T follicular helper cell (primary cell): ENCODE results near the gene SH3YL1.

Experiments used
- DNase-seq: peaks from one replicate; pipeline ENCODE4 v3.0.0-alpha.2; 2020; ENCODE audit warnings: low read depth

The SH3YL1 gene

GRCh38 chr2:258933-259332 is 4.9 kb downstream of the SH3YL1 start:
- no peak for DNase-seq

- no peak for DNase-seq
These were observed 6.0 kb downstream of the SH3YL1 start for GRCh38 chr2:257842-258241.

- no peak for DNase-seq
These were observed 6.4 kb downstream of the SH3YL1 start for GRCh38 chr2:257429-257828.

GRCh38 chr2:256094-256493 is 7.7 kb downstream of the SH3YL1 start:
- no peak for DNase-seq

GRCh38 chr2:255195-255594 is 8.6 kb downstream of the SH3YL1 start:
- DNase-seq = no peak

- DNase-seq = no peak
These were observed 9.6 kb downstream of the SH3YL1 start for GRCh38 chr2:254241-254640.

- DNase-seq = no peak
These were observed 10.6 kb downstream of the SH3YL1 start for GRCh38 chr2:253202-253638.

- no peak for DNase-seq
These were observed 11.7 kb downstream of the SH3YL1 start for GRCh38 chr2:252001-252602.

GRCh38 chr2:249538-250042 is 14.2 kb downstream of the SH3YL1 start:
- no peak for DNase-seq

- DNase-seq = no peak
These were observed 15.1 kb downstream of the SH3YL1 start for GRCh38 chr2:248724-249123.

GRCh38 chr2:246489-247144 is 17.2 kb downstream of the SH3YL1 start:
- peak; percentile 3 for DNase-seq

- no peak for DNase-seq
These were observed 19.3 kb downstream of the SH3YL1 start for GRCh38 chr2:244547-244946.

GRCh38 chr2:238869-239268 is 25.0 kb downstream of the SH3YL1 start:
- DNase-seq = no peak

- DNase-seq = no peak
These were observed 25.4 kb downstream of the SH3YL1 start for GRCh38 chr2:238431-238830.

GRCh38 chr2:237878-238277 is 26.0 kb downstream of the SH3YL1 start:
- no peak for DNase-seq

- DNase-seq = no peak
These were observed 26.8 kb downstream of the SH3YL1 start for GRCh38 chr2:236993-237539.

- DNase-seq = no peak
These were observed 29.4 kb downstream of the SH3YL1 start for GRCh38 chr2:234421-234820.

GRCh38 chr2:233030-233429 is 30.8 kb downstream of the SH3YL1 start:
- DNase-seq = no peak

- DNase-seq = no peak
These were observed 32.2 kb downstream of the SH3YL1 start for GRCh38 chr2:231521-232185.

- DNase-seq = no peak
These were observed 35.1 kb downstream of the SH3YL1 start for GRCh38 chr2:228518-229278.

GRCh38 chr2:228115-228514 is 35.7 kb downstream of the SH3YL1 start:
- no peak for DNase-seq
